GM12878 (cell line): ENCODE data around the gene ECEL1.

ENCODE experiments used
- ATF7 ChIP-seq: fragments of 450-650 bp; IDR thresholded peaks from 2 replicates; pipeline ENCODE4 v1.6.1; 2016; ENCODE audit warnings: low read depth, mild to moderate bottlenecking
- CEBPB ChIP-seq, 2 experiments: fragments of 150-350 bp in 1 of 2; IDR thresholded peaks; 2 replicates each; pipeline ENCODE4 v1.6.1; 2012 to 2014; ENCODE audit warnings: low read depth in 2 of 2, low read length in 2 of 2, borderline replicate concordance in 1 of 2, inconsistent platforms in 1 of 2
- MXI1 ChIP-seq: fragments of 150-350 bp; IDR thresholded peaks from 2 replicates; pipeline ENCODE4 v1.6.1; 2011; ENCODE audit warnings: low read depth, mild to moderate bottlenecking, inconsistent platforms, low read length, improper control_type of control experiment
- RAD21 ChIP-seq: IDR thresholded peaks from 2 replicates; pipeline ENCODE4 v1.6.1; 2011; ENCODE audit warnings: mild to moderate bottlenecking, low read depth, low read length, moderate library complexity; ENCODE audit not compliant: insufficient read depth
- TF ChIP-seq, protein P1 (sequence below): fragments of 150-350 bp; IDR thresholded peaks from 2 replicates; pipeline ENCODE4 v1.6.1; 2016; ENCODE audit warnings: low read depth, low read length

DNA sequence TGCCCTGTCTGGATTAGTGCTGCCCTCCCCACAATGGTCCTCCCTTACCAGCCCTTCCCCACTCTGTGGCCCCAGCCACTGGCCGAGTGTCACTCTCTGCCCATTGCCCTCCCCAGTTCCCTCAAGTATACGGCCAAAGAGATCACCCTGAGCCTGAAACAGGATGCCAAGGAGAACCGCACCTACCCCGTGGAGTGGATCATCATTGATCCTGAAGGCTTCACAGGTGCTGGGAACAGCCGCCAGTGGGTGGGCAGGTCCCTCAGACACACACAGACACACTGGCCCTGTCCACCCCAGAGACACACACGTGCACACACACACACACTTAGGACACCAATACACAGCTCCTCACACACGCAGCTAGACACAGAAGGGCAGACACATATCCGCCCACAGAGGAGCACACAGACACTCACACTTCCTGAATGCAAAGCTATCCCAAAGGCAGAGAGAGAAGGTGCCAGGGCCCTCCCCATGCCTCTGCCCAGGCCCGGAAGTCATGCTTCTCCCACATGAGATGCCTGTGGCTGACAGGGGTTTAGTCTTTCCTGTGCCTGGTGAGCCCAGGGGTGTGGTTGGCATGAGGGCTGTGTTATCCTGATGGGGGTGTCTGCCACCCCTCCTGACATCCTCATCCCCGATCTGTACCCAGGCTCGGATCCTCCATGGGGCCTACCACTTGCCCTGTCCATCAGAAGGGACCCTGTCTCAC is 41.3 kb upstream of the ECEL1 start:
- TF ChIP-seq CEBPB (IDR thresholded peaks at IDR 0.05; ENCODE audit: borderline replicate concordance in 1 of 2, low read depth in 2 of 2, low read length in 2 of 2) (no peak), RAD21 (no peak), MXI1 (no peak), ATF7 (no peak)
- TF ChIP-seq, protein P1, sequence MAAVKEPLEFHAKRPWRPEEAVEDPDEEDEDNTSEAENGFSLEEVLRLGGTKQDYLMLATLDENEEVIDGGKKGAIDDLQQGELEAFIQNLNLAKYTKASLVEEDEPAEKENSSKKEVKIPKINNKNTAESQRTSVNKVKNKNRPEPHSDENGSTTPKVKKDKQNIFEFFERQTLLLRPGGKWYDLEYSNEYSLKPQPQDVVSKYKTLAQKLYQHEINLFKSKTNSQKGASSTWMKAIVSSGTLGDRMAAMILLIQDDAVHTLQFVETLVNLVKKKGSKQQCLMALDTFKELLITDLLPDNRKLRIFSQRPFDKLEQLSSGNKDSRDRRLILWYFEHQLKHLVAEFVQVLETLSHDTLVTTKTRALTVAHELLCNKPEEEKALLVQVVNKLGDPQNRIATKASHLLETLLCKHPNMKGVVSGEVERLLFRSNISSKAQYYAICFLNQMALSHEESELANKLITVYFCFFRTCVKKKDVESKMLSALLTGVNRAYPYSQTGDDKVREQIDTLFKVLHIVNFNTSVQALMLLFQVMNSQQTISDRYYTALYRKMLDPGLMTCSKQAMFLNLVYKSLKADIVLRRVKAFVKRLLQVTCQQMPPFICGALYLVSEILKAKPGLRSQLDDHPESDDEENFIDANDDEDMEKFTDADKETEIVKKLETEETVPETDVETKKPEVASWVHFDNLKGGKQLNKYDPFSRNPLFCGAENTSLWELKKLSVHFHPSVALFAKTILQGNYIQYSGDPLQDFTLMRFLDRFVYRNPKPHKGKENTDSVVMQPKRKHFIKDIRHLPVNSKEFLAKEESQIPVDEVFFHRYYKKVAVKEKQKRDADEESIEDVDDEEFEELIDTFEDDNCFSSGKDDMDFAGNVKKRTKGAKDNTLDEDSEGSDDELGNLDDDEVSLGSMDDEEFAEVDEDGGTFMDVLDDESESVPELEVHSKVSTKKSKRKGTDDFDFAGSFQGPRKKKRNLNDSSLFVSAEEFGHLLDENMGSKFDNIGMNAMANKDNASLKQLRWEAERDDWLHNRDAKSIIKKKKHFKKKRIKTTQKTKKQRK = no peak
